ENCODE results near the gene SERPINB8. TPM values are rescaled to one million over a fixed set of nuclear protein-coding genes. Genes with fewer than 3 reads are reported as not detected.
A peak's percentile ranks its signal among the peaks of the same experiment; 100 is the strongest.
"Not testable (repeated sequence)": the region's sequence is repeated elsewhere in the genome, so short reads cannot be mapped to it uniquely, and the experiment has no call there.

Gene SERPINB8
- total and polyA plus RNA-seq, 9 of the 15 experiments (the other 6 are each of a cell fraction or from before 2014, with no cell fraction given), result 0.05 to 0.19 (median 0.09) TPM

GRCh38 chr18:63929369-63929768 is 40.5 kb upstream of the SERPINB8 start:
- H3K27me3 ChIP-seq (ENCODE audit: control insufficient read depth in 2 of 2, insufficient read depth in 2 of 2, low read length in 2 of 2); H3K4me1 ChIP-seq (replicated peaks in 1 of 2; ENCODE audit: control insufficient read depth in 2 of 2, insufficient read depth in 2 of 2, low read length in 2 of 2); POLR2A ChIA-PET; in situ Hi-C loops (cut with MboI); H3K4me2 ChIP-seq (ENCODE audit: insufficient read depth, low read length); H3K27ac ChIP-seq (ENCODE audit: extremely low read depth, low read depth, low read length); H3K9me1 ChIP-seq (ENCODE audit: control insufficient read depth, insufficient read depth, low read length); CTCF ChIA-PET (ENCODE audit: low intra/inter-chr PET ratio); intact Hi-C loops (cut with micrococcal nuclease); H3K9ac ChIP-seq (ENCODE audit: insufficient read depth in 1 of 2, low read depth in 2 of 2, low read length in 2 of 2); H3K36me3 ChIP-seq (ENCODE audit: control insufficient read depth, insufficient read depth, low read length); H3K4me3 ChIP-seq; DNase-seq (ENCODE audit: extremely low read depth in 1 of 4, low spot score in 3 of 4); ATAC-seq; BruUV-seq (replicated peaks); FAIRE-seq; H3K79me2 ChIP-seq (ENCODE audit: control insufficient read depth, insufficient read depth, low read length); H4K20me1 ChIP-seq (replicated peaks; ENCODE audit: control insufficient read depth, insufficient read depth, low read length); H3K9me3 ChIP-seq (replicated peaks; ENCODE audit: control insufficient read depth, insufficient read depth, low read depth, low read length); H2AFZ ChIP-seq (ENCODE audit: low read depth, low read length): not testable (repeated sequence)

GRCh38 chr18:63930773-63931354 is 39.0 kb upstream of the SERPINB8 start:
- in situ Hi-C loops (cut with MboI) (no loop called here), intact Hi-C loops (cut with micrococcal nuclease) (no loop called here)
- no peak for ATAC-seq
- no peak overlapping the region for H3K4me2 ChIP-seq (ENCODE audit: insufficient read depth, low read length)
- ChIA-PET CTCF (ENCODE audit: low intra/inter-chr PET ratio) (no interaction called here), POLR2A (interaction anchor here (0.6 kb wide), 1 partner anchor 377 kb away, joined by 3 read pairs; no protein-coding TSS in a partner anchor)
- no peaks in the 10 kb centered on the region for H3K36me3 ChIP-seq (ENCODE audit: control insufficient read depth, insufficient read depth, low read length)
- H4K20me1 ChIP-seq (replicated peaks; ENCODE audit: control insufficient read depth, insufficient read depth, low read length), result no peaks in the 10 kb centered on the region
- no peak overlapping the region for H2AFZ ChIP-seq (ENCODE audit: low read depth, low read length)
- 0 out of 2 replicates have a peak, but pooled peaks have one; percentile 16 for TF ChIP-seq ZNF316 (IDR thresholded peaks at IDR 0.05)
- TF ChIP-seq CBX1 (IDR thresholded peaks at IDR 0.05; ENCODE audit: low read depth), result no peak
- no peak overlapping the region for H3K4me3 ChIP-seq
- DNase-seq (ENCODE audit: extremely low read depth in 1 of 4, low spot score in 3 of 4), result no peak
- H3K9me1 ChIP-seq (ENCODE audit: control insufficient read depth, insufficient read depth, low read length), result no peaks in the 10 kb centered on the region
- no peak overlapping the region for H3K27ac ChIP-seq (ENCODE audit: extremely low read depth, low read depth, low read length)
- 0% methylated on average over 3 of the region's 3 CpGs for WGBS (ENCODE audit: insufficient coverage, low coverage, missing lambda C conversion rate)
- H3K79me2 ChIP-seq (ENCODE audit: control insufficient read depth, insufficient read depth, low read length), result no peaks in the 10 kb centered on the region
- BruUV-seq (replicated peaks), result no TSS peak
- H3K27me3 ChIP-seq (ENCODE audit: control insufficient read depth in 2 of 2, insufficient read depth in 2 of 2, low read length in 2 of 2), result no peaks in the 10 kb centered on the region
- H3K9me3 ChIP-seq (replicated peaks; ENCODE audit: control insufficient read depth, insufficient read depth, low read depth, low read length), result no peaks in the 10 kb centered on the region
- FAIRE-seq, result no peak
- no peaks in the 10 kb centered on the region for H3K4me1 ChIP-seq (replicated peaks in 1 of 2; ENCODE audit: control insufficient read depth in 2 of 2, insufficient read depth in 2 of 2, low read length in 2 of 2)
- no peak overlapping the region for H3K9ac ChIP-seq (ENCODE audit: insufficient read depth in 1 of 2, low read depth in 2 of 2, low read length in 2 of 2)
